OCI-LY3 (cell line): ENCODE data around the gene C11orf98.
A peak's percentile ranks its signal among the peaks of the same experiment; 100 is the strongest.

Source experiments
- H2AFZ ChIP-seq: fragments of 200-600, 300-600 bp; shearing (Covaris generic); 2 replicates; pipeline ENCODE4 v1.6.0; 2014; ENCODE audit warnings: antibody characterized with exemption, low read depth, low read length
- H3K27ac ChIP-seq: fragments of 200-600, 300-600 bp; sonication (generic); 2 replicates; pipeline ENCODE4 v1.5.1; 2014; ENCODE audit warnings: mild to moderate bottlenecking, low read length, moderate library complexity, mixed read lengths
- H3K27me3 ChIP-seq: fragments of 200-600, 300-600 bp; sonication (generic); 2 replicates; pipeline ENCODE4 v1.6.1; 2014; ENCODE audit warnings: low read depth, low read length, mixed read lengths
- H3K36me3 ChIP-seq: fragments of 200-600, 300-600 bp; sonication (generic); replicated peaks from 2 replicates; pipeline ENCODE3; 2014; ENCODE audit warnings: low read depth, low read length, mixed read lengths
- H3K4me1 ChIP-seq: fragments of 300-600, 200-600 bp; sonication (generic); 2 replicates; pipeline ENCODE4 v1.6.1; 2014; ENCODE audit warnings: low read length, mixed read lengths
- H3K4me2 ChIP-seq: fragments of 200-600, 300-600 bp; sonication (generic); 2 replicates; pipeline ENCODE4 v1.6.1; 2014; ENCODE audit warnings: low read length, mixed read lengths
- H3K4me3 ChIP-seq: fragments of 300-600, 200-600 bp; sonication (generic); 2 replicates; pipeline ENCODE4 v1.5.1; 2014; ENCODE audit warnings: antibody characterized with exemption, mild to moderate bottlenecking, low read length, moderate library complexity
- H3K79me2 ChIP-seq: fragments of 300-600, 200-600 bp; shearing (Covaris generic); 2 replicates; pipeline ENCODE4 v1.6.1; 2014; ENCODE audit warnings: mild to moderate bottlenecking, low read length, mixed read lengths
- H3K9ac ChIP-seq: fragments of 300-600, 200-600 bp; shearing (Covaris generic); 2 replicates; pipeline ENCODE4 v1.6.0; 2014; ENCODE audit warnings: mild to moderate bottlenecking, low read length, moderate library complexity
- H3K9me3 ChIP-seq: fragments of 200-600, 300-600 bp; shearing (Covaris generic); 2 replicates; pipeline ENCODE4 v1.6.1; 2014; ENCODE audit warnings: low read length, mixed read lengths; ENCODE audit not compliant: insufficient read depth
- H4K20me1 ChIP-seq: fragments of 200-600, 300-600 bp; sonication (generic); 2 replicates; pipeline ENCODE4 v1.6.1; 2016; ENCODE audit warnings: low read length, mixed read lengths; ENCODE audit not compliant: insufficient read depth
- CTCF ChIP-seq: fragments of 200-600, 300-600 bp; sonication (generic); IDR thresholded peaks from 2 replicates; pipeline ENCODE4 v1.5.1; 2014; ENCODE audit warnings: antibody characterized with exemption, low read length, low read depth
- EZH2phosphoT487 ChIP-seq: fragments of 200-600 bp; shearing (Covaris generic); IDR thresholded peaks from 2 replicates; pipeline ENCODE4 v1.6.1; 2018; ENCODE audit warnings: antibody characterized with exemption, mixed run types, low read depth

C11orf98 gene

GRCh38 chr11:62710001-62710345 is 45.0 kb upstream of the C11orf98 start:
- TF ChIP-seq EZH2phosphoT487 (no peak), CTCF (no peak)
- Histone ChIP-seq H4K20me1 (no peaks in the 10 kb centered on the region), H3K36me3 (peaks cover 66% of the 10 kb centered on the region), H3K4me1 (peaks cover 28% of the 10 kb centered on the region), H3K4me3 (peak overlapping the region; percentile 81), H3K27ac (peak overlapping the region; percentile 84), H3K27me3 (no peaks in the 10 kb centered on the region), H2AFZ (peak overlapping the region; percentile 63; the same call in 1 of the 2 replicates), H3K79me2 (peaks cover 23% of the 10 kb centered on the region), H3K4me2 (peak overlapping the region; percentile 89), H3K9ac (peak overlapping the region; percentile 78), H3K9me3 (no peaks in the 10 kb centered on the region)

- no peaks in the 10 kb centered on the region for H3K27me3 ChIP-seq
- peak overlapping the region; percentile 89 for H3K4me2 ChIP-seq
- peaks cover 65% of the 10 kb centered on the region for H3K36me3 ChIP-seq
- H4K20me1 ChIP-seq, result no peaks in the 10 kb centered on the region
- peaks cover 28% of the 10 kb centered on the region for H3K4me1 ChIP-seq
- peak overlapping the region; percentile 84 for H3K27ac ChIP-seq
- peaks cover 19% of the 10 kb centered on the region for H3K79me2 ChIP-seq
- H2AFZ ChIP-seq, result peak overlapping the region; percentile 63; the same call in 1 of the 2 replicates
- no peaks in the 10 kb centered on the region for H3K9me3 ChIP-seq
- H3K9ac ChIP-seq, result peak overlapping the region; percentile 80
- H3K4me3 ChIP-seq, result peak overlapping the region; percentile 81
- TF ChIP-seq CTCF, result no peak
- no peak for TF ChIP-seq EZH2phosphoT487
Observed at GRCh38 chr11:62709247-62710000, 44.4 kb upstream of the C11orf98 start.

- H3K36me3 ChIP-seq, result peaks cover 61% of the 10 kb centered on the region
- peak overlapping the region; percentile 84 for H3K27ac ChIP-seq
- peaks cover 28% of the 10 kb centered on the region for H3K4me1 ChIP-seq
Observed at GRCh38 chr11:62708793-62709192, 43.8 kb upstream of the C11orf98 start.

More at GRCh38 chr11:62708793-62709192, 43.8 kb upstream of the C11orf98 start:
- H2AFZ ChIP-seq, result peak overlapping the region; percentile 52; the same call in 1 of the 2 replicates
- H3K27me3 ChIP-seq, result no peaks in the 10 kb centered on the region
- no peaks in the 10 kb centered on the region for H3K9me3 ChIP-seq
- peak overlapping the region; percentile 81 for H3K4me3 ChIP-seq
- no peaks in the 10 kb centered on the region for H4K20me1 ChIP-seq
- peaks cover 15% of the 10 kb centered on the region for H3K79me2 ChIP-seq
- TF ChIP-seq CTCF (no peak), EZH2phosphoT487 (no peak)
- H3K4me2 ChIP-seq, result peak overlapping the region; percentile 89
- H3K9ac ChIP-seq, result peak overlapping the region; percentile 80
